ENCODE data around the gene RIMBP3B.
"Not testable (repeated sequence)": the region's sequence is repeated elsewhere in the genome, so short reads cannot be mapped to it uniquely, and the experiment has no call there.

DNA sequence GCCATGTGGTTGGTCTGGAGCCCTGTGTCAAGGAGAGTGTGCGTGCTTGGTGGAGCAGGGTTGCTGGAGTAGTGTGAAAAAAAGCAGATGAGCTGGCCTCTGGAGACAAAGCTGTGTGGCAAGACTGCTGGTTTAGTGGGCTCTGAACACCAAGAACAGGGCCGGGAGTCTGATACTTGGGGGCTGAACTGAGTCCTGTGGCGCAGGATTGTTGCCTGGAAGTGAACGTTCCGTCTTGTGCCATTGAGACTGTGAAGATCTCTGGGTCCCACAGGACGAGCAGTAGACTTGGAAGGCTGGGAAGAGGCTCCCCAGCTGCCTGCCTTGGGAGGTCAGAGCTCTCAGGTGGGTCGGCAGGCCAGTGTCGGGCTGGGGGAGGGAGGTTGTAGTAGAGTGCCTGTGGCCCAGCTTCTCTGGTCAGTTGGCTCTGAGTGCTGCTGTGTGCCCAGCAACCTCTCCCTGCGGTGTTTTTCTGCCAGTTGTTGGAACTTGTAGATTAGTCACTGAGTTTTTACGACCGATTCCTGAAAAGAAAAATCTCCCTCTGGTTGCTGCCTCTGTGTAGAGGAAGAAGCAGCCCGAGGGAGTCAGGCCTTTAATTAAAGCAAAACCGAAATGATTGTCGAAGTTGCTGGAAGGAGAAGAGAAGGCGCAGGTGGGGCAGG is 35.6 kb downstream of the RIMBP3B start:
- TF ChIP-seq, protein P1, sequence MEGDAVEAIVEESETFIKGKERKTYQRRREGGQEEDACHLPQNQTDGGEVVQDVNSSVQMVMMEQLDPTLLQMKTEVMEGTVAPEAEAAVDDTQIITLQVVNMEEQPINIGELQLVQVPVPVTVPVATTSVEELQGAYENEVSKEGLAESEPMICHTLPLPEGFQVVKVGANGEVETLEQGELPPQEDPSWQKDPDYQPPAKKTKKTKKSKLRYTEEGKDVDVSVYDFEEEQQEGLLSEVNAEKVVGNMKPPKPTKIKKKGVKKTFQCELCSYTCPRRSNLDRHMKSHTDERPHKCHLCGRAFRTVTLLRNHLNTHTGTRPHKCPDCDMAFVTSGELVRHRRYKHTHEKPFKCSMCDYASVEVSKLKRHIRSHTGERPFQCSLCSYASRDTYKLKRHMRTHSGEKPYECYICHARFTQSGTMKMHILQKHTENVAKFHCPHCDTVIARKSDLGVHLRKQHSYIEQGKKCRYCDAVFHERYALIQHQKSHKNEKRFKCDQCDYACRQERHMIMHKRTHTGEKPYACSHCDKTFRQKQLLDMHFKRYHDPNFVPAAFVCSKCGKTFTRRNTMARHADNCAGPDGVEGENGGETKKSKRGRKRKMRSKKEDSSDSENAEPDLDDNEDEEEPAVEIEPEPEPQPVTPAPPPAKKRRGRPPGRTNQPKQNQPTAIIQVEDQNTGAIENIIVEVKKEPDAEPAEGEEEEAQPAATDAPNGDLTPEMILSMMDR (IDR thresholded peaks at IDR 0.05) = not testable (repeated sequence)
- not testable (repeated sequence) for TF ChIP-seq EP300 (IDR thresholded peaks at IDR 0.05)

All from sigmoid colon (tissue), 4 donors.